Measurements from ENCODE around the gene RGCC. TPM values are rescaled to one million over a fixed set of nuclear protein-coding genes. Genes with fewer than 3 reads are reported as not detected.
"Not testable (repeated sequence)": the region's sequence is repeated elsewhere in the genome, so short reads cannot be mapped to it uniquely, and the experiment has no call there.

RGCC gene
- total RNA-seq, 1 donor from 2014 or later = 1.6 TPM

GRCh38 chr13:41501281-41501680 is 43.9 kb downstream of the RGCC start:
- H3K4me3 Mint-ChIP-seq (ENCODE audit: unreplicated experiment) = no peak overlapping the region
- H3K9me3 Mint-ChIP-seq (ENCODE audit: unreplicated experiment) = peaks cover 13% of the 10 kb centered on the region
- DNase-seq (ENCODE audit: extremely low spot score, unreplicated experiment) = peak; percentile 34
- H3K4me1 Mint-ChIP-seq (ENCODE audit: unreplicated experiment) = no peaks in the 10 kb centered on the region
- H3K27me3 Mint-ChIP-seq (ENCODE audit: unreplicated experiment) = peaks cover 18% of the 10 kb centered on the region
- no peaks in the 10 kb centered on the region for H3K36me3 Mint-ChIP-seq (ENCODE audit: unreplicated experiment)
- no peak for TF ChIP-seq CTCF (IDR thresholded peaks at IDR 0.05)
- H3K27ac Mint-ChIP-seq (ENCODE audit: unreplicated experiment) = no peak overlapping the region

GRCh38 chr13:41502031-41502430 is 44.7 kb downstream of the RGCC start:
- Mint-ChIP-seq H3K36me3 (ENCODE audit: unreplicated experiment) (no peaks in the 10 kb centered on the region), H3K9me3 (ENCODE audit: unreplicated experiment) (peaks cover 13% of the 10 kb centered on the region), H3K27me3 (ENCODE audit: unreplicated experiment) (peaks cover 18% of the 10 kb centered on the region), H3K4me1 (ENCODE audit: unreplicated experiment) (no peaks in the 10 kb centered on the region), H3K27ac (ENCODE audit: unreplicated experiment) (no peak overlapping the region), H3K4me3 (ENCODE audit: unreplicated experiment) (no peak overlapping the region)
- no peak for TF ChIP-seq CTCF (IDR thresholded peaks at IDR 0.05)
- DNase-seq (ENCODE audit: extremely low spot score, unreplicated experiment) = peak; percentile 53

- no peak overlapping the region for H3K4me3 Mint-ChIP-seq (ENCODE audit: unreplicated experiment)
- peaks cover 14% of the 10 kb centered on the region for H3K27me3 Mint-ChIP-seq (ENCODE audit: unreplicated experiment)
- no peak overlapping the region for H3K27ac Mint-ChIP-seq (ENCODE audit: unreplicated experiment)
- H3K36me3 Mint-ChIP-seq (ENCODE audit: unreplicated experiment) = no peaks in the 10 kb centered on the region
- DNase-seq (ENCODE audit: extremely low spot score, unreplicated experiment) = peak; percentile 42
- no peaks in the 10 kb centered on the region for H3K4me1 Mint-ChIP-seq (ENCODE audit: unreplicated experiment)
- no peak for TF ChIP-seq CTCF (IDR thresholded peaks at IDR 0.05)
- H3K9me3 Mint-ChIP-seq (ENCODE audit: unreplicated experiment) = peaks cover 13% of the 10 kb centered on the region
These were observed 45.3 kb downstream of the RGCC start for GRCh38 chr13:41502673-41503072.

GRCh38 chr13:41503356-41503755 is 46.0 kb downstream of the RGCC start:
- Mint-ChIP-seq H3K9me3 (ENCODE audit: unreplicated experiment) (peaks cover 13% of the 10 kb centered on the region), H3K4me1 (ENCODE audit: unreplicated experiment) (no peaks in the 10 kb centered on the region), H3K4me3 (ENCODE audit: unreplicated experiment) (no peak overlapping the region), H3K36me3 (ENCODE audit: unreplicated experiment) (no peaks in the 10 kb centered on the region), H3K27ac (ENCODE audit: unreplicated experiment) (no peak overlapping the region), H3K27me3 (ENCODE audit: unreplicated experiment) (peaks cover 10% of the 10 kb centered on the region)
- TF ChIP-seq CTCF (IDR thresholded peaks at IDR 0.05) = no peak
- peak; percentile 53 for DNase-seq (ENCODE audit: extremely low spot score, unreplicated experiment)

GRCh38 chr13:41504657-41505056 is 47.3 kb downstream of the RGCC start:
- H3K4me1 Mint-ChIP-seq (ENCODE audit: unreplicated experiment); DNase-seq (ENCODE audit: extremely low spot score, unreplicated experiment); H3K36me3 Mint-ChIP-seq (ENCODE audit: unreplicated experiment); H3K27ac Mint-ChIP-seq (ENCODE audit: unreplicated experiment); H3K27me3 Mint-ChIP-seq (ENCODE audit: unreplicated experiment); H3K4me3 Mint-ChIP-seq (ENCODE audit: unreplicated experiment): not testable (repeated sequence)
- peaks cover 13% of the 10 kb centered on the region for H3K9me3 Mint-ChIP-seq (ENCODE audit: unreplicated experiment)

Measured in osteocyte (in vitro differentiated cells).